Fibroblast of lung (primary cell): ENCODE results near the gene GLIPR1. TPM values are rescaled to one million over a fixed set of nuclear protein-coding genes. Genes with fewer than 3 reads are reported as not detected.

ENCODE experiments used
- DNase-seq, 2 donors: peaks; one replicate each; pipeline versions ENCODE4 v3.0.0 to v3.0.0-alpha.2; 2010; ENCODE audit warnings: low read depth in 2 of 2
- H2AFZ ChIP-seq: 2 replicates; pipeline ENCODE4 v1.5.1; 2012; ENCODE audit warnings: low read length, control low read depth, inconsistent platforms
- H3K27ac ChIP-seq: 2 replicates; pipeline ENCODE4 v1.5.1; 2011; ENCODE audit warnings: low read length, control low read depth; ENCODE audit not compliant: insufficient read depth
- H3K27me3 ChIP-seq: 2 replicates; pipeline ENCODE4 v1.5.1; 2011; ENCODE audit warnings: mild to moderate bottlenecking, low read length; ENCODE audit not compliant: control insufficient read depth, insufficient read depth
- H3K36me3 ChIP-seq: 2 replicates; pipeline ENCODE4 v1.5.1; 2011; ENCODE audit warnings: low read length; ENCODE audit not compliant: control insufficient read depth, insufficient read depth
- H3K4me1 ChIP-seq: 2 replicates; pipeline ENCODE4 v1.5.1; 2011; ENCODE audit warnings: low read length; ENCODE audit not compliant: control insufficient read depth, insufficient read depth; ENCODE audit errors: extremely low read depth
- H3K4me2 ChIP-seq: 2 replicates; pipeline ENCODE4 v1.5.1; 2011; ENCODE audit warnings: low read length, control low read depth; ENCODE audit not compliant: insufficient read depth; ENCODE audit errors: extremely low read depth
- H3K4me3 ChIP-seq, 4 experiments: fragments of 200-600 bp in 1 of 4; sonication (generic) in 1 of 4; replicated peaks in 1 of 4; 2 replicates each; pipeline ENCODE4 v1.5.1; 2011 to 2016; ENCODE audit warnings: low read length in 4 of 4, low read depth in 3 of 4, mild to moderate bottlenecking in 3 of 4, control low read depth in 2 of 4, inconsistent platforms in 1 of 4, mixed read lengths in 1 of 4; ENCODE audit not compliant: insufficient read depth in 1 of 4; ENCODE audit errors: control extremely low read depth in 1 of 4
- H3K79me2 ChIP-seq: 2 replicates; pipeline ENCODE4 v1.5.1; 2012; ENCODE audit warnings: mild to moderate bottlenecking, low read length, inconsistent platforms; ENCODE audit not compliant: control insufficient read depth, insufficient read depth
- H3K9ac ChIP-seq: 2 replicates; pipeline ENCODE4 v1.5.1; 2011; ENCODE audit warnings: mild to moderate bottlenecking, low read length, control low read depth; ENCODE audit not compliant: insufficient read depth
- H3K9me3 ChIP-seq: 2 replicates; pipeline ENCODE4 v1.5.1; 2012; ENCODE audit warnings: low read depth, low read length; ENCODE audit not compliant: control insufficient read depth, insufficient read depth
- H4K20me1 ChIP-seq: 2 replicates; pipeline ENCODE4 v1.5.1; 2011; ENCODE audit warnings: low read length; ENCODE audit not compliant: control insufficient read depth, insufficient read depth; ENCODE audit errors: extremely low read depth
- EZH2 ChIP-seq: IDR thresholded peaks from 2 replicates; pipeline ENCODE4 v1.5.1; 2012; ENCODE audit warnings: low read length, control low read depth, mild to moderate bottlenecking; ENCODE audit errors: missing control alignments
- polyA plus RNA-seq, 2 donors: library from polyadenylated mRNA; depleted of rRNA in 1 of 2; stranded (reverse) in 1 of 2; unstranded in 1 of 2; fragments of >200 nt; gene quantifications; 2 replicates each; pipeline ENCODE4 v1.2.1, GENCODE V29; 2011 to 2012; ENCODE audit warnings: missing spikeins in 1 of 2
- total RNA-seq: library from RNA; depleted of rRNA; stranded (reverse); fragments of >200 nt; gene quantifications from 2 replicates; pipeline ENCODE4 v1.2.1, GENCODE V29; 2014
- TF ChIP-seq, protein P1 (sequence below), 2 donors: IDR thresholded peaks in 1 of 2; conservative IDR thresholded peaks in 1 of 2; 1 replicate in 1 of 2; 2 replicates in 1 of 2; pipeline ENCODE4 v1.5.1; 2011 to 2012; ENCODE audit warnings: low read length in 2 of 2, control low read depth in 1 of 2, inconsistent platforms in 1 of 2, low read depth in 1 of 2, mild to moderate bottlenecking in 1 of 2

The GLIPR1 gene
- total and polyA plus RNA-seq, 2 donors (not counting 1 experiment from before 2014, with no cell fraction given), result 59.8 to 245 TPM

DNA sequence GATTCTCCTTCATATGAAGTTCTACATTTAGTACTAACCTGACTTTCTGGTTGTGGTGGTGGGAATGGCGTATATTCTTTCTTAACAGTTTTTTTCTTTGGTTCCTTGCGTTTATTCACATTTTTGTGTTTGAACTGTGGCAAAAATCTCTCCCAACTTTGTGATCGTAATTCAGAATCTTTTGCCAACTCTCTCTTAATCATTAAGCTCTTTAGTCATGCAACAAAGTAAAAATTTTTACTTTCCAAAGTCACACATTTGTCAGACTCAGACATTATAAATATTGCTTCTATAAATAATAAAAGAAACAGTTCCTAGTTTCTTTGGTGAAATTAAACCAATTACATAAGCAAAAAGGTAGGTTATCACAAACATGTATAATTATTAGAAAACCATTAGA lies 23.3 kb downstream of the GLIPR1 start:
- H3K4me1 ChIP-seq, result peaks cover 2% of the 10 kb centered on the region
- H3K4me2 ChIP-seq, result no peak overlapping the region
- peaks cover 29% of the 10 kb centered on the region for H3K79me2 ChIP-seq
- no peak overlapping the region for H2AFZ ChIP-seq
- no peak overlapping the region for H3K4me3 ChIP-seq
- peaks cover 4% of the 10 kb centered on the region for H3K36me3 ChIP-seq
- DNase-seq, result no peak
- no peak overlapping the region for H3K27ac ChIP-seq
- no peaks in the 10 kb centered on the region for H4K20me1 ChIP-seq
- no peak for TF ChIP-seq EZH2
- TF ChIP-seq, protein P1, sequence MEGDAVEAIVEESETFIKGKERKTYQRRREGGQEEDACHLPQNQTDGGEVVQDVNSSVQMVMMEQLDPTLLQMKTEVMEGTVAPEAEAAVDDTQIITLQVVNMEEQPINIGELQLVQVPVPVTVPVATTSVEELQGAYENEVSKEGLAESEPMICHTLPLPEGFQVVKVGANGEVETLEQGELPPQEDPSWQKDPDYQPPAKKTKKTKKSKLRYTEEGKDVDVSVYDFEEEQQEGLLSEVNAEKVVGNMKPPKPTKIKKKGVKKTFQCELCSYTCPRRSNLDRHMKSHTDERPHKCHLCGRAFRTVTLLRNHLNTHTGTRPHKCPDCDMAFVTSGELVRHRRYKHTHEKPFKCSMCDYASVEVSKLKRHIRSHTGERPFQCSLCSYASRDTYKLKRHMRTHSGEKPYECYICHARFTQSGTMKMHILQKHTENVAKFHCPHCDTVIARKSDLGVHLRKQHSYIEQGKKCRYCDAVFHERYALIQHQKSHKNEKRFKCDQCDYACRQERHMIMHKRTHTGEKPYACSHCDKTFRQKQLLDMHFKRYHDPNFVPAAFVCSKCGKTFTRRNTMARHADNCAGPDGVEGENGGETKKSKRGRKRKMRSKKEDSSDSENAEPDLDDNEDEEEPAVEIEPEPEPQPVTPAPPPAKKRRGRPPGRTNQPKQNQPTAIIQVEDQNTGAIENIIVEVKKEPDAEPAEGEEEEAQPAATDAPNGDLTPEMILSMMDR (conservative IDR thresholded peaks at IDR 0.05 in 1 of 2, IDR thresholded peaks at IDR 0.05 in 1 of 2; ENCODE audit: low read depth in 1 of 2, low read length in 2 of 2), result no peak
- H3K9ac ChIP-seq, result no peak overlapping the region
- H3K9me3 ChIP-seq, result no peaks in the 10 kb centered on the region
- H3K27me3 ChIP-seq, result no peaks in the 10 kb centered on the region

DNA sequence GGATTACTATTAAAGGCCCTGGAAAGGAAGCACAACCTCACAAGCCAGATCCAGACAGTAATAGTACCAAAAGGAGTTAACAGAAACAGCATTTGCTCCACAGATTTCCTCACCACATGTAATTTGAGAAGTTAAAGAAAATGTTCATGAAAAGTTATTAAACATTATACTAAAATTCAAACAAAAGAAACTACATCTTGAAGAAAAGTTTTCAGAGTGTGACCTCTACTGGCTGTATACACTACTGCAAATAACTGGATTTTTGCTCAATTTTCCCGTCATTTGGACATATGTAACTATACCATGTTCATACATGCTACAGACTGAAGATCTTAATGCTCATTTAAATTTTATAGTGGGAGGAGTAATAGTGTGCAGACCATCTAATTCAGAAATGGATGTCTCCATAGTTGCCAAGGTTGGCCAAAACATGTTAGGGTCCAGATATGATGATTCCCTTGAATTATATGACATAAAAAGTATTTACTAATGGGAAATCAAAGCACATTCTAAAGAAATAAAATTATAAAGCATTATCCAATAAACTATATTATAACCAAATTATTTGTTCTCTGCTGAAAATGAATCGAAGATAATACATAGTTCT lies 25.3 kb downstream of the GLIPR1 start:
- Histone ChIP-seq H3K4me1 (peaks cover 8% of the 10 kb centered on the region), H3K9ac (no peak overlapping the region), H4K20me1 (no peaks in the 10 kb centered on the region), H3K4me3 (no peak overlapping the region), H3K79me2 (peaks cover 48% of the 10 kb centered on the region), H2AFZ (no peak overlapping the region), H3K27me3 (no peaks in the 10 kb centered on the region), H3K27ac (no peak overlapping the region), H3K9me3 (no peaks in the 10 kb centered on the region), H3K36me3 (peaks cover 4% of the 10 kb centered on the region), H3K4me2 (no peak overlapping the region)
- peak in 1 of 2 donors; percentile 79 for DNase-seq
- TF ChIP-seq, protein P1 (conservative IDR thresholded peaks at IDR 0.05 in 1 of 2, IDR thresholded peaks at IDR 0.05 in 1 of 2; ENCODE audit: low read depth in 1 of 2, low read length in 2 of 2), result peak; percentile 41 to 72
- no peak for TF ChIP-seq EZH2

DNA sequence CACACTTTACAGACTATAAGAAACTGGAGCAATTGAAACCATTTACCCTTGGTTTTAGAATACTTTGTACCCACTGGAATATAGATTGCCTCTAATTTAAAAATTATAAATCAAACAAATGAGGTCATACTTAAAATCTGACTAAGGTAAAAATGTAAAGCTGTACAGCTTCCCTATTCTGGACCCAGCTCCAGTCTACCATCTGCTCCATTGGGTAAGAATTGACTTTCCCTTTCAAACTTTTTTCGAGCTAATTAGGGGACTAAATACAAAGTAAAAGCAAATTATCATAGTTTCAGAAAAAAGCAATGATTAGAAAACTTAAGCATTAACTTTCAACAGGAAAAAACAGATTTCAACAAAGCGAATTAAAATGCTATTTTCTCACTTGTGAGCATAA lies 26.5 kb downstream of the GLIPR1 start:
- no peak for DNase-seq
- Histone ChIP-seq H3K4me2 (no peak overlapping the region), H3K4me3 (no peak overlapping the region), H3K36me3 (peaks cover 3% of the 10 kb centered on the region), H2AFZ (no peak overlapping the region), H3K4me1 (peaks cover 8% of the 10 kb centered on the region), H4K20me1 (no peaks in the 10 kb centered on the region), H3K79me2 (peaks cover 54% of the 10 kb centered on the region), H3K9me3 (no peaks in the 10 kb centered on the region), H3K9ac (no peak overlapping the region), H3K27me3 (no peaks in the 10 kb centered on the region), H3K27ac (no peak overlapping the region)
- TF ChIP-seq, protein P1 (conservative IDR thresholded peaks at IDR 0.05 in 1 of 2, IDR thresholded peaks at IDR 0.05 in 1 of 2; ENCODE audit: low read depth in 1 of 2, low read length in 2 of 2), result no peak
